HepG2 (cell line): ENCODE results near the gene NSMCE1. TPM values are rescaled to one million over a fixed set of nuclear protein-coding genes. Genes with fewer than 3 reads are reported as not detected.

ENCODE experiments used
- ATAC-seq: fragments of 200-7000 bp; cut with Tn5 transposase; 3 replicates; pipeline ENCODE4 v1.9.1; 2020; ENCODE audit warnings: mild to moderate bottlenecking, moderate library complexity
- BruUV-seq: library from RNA; stranded (reverse); fragments of 400-500 nt; replicated peaks from 2 replicates; lab custom pipeline; 2021; lab: Mats Ljungman, UMichigan
- CTCF ChIA-PET: fragments of 300-600 bp; formaldehyde crosslinking; extraction: SDS; loops from one replicate; lab custom pipeline; 2021; ENCODE audit warnings: low total read pairs, inconsistent platforms, low intra/inter-chr PET ratio; lab: Yijun Ruan, JAX
- POLR2A ChIA-PET: fragments of 350-600 bp; sonication (Branson Sonifier 250); formaldehyde crosslinking; loops from one replicate; lab custom pipeline; 2020; ENCODE audit warnings: antibody characterized with exemption, inconsistent platforms; lab: Yijun Ruan, JAX
- DNase-seq: peaks from one replicate; pipeline ENCODE4 v3.0.0-alpha.2; 2015; ENCODE audit warnings: low spot score
- FAIRE-seq: peaks from 3 replicates; lab custom pipeline; 2011; peaks lifted over from hg19 to GRCh38; lab: Jason Lieb, UNC
- H2AFZ ChIP-seq: one replicate; pipeline ENCODE4 v1.6.1; 2011; ENCODE audit warnings: low read length, inconsistent platforms
- H3K27ac ChIP-seq: fragments of 300-600 bp; 3 replicates; pipeline ENCODE4 v1.8.0; 2011; ENCODE audit warnings: mixed run types, mild to moderate bottlenecking, mixed read lengths, low read length, inconsistent platforms; ENCODE audit not compliant: insufficient read depth; ENCODE audit errors: extremely low read length
- H3K27me3 ChIP-seq, 2 experiments: fragments of 200-600 bp in 1 of 2; 2 replicates in 1 of 2; 3 replicates in 1 of 2; pipeline versions ENCODE4 v1.6.0 to v1.8.0; 2011; ENCODE audit warnings: low read length in 2 of 2, mild to moderate bottlenecking in 2 of 2, moderate library complexity in 2 of 2, inconsistent platforms in 1 of 2; ENCODE audit not compliant: insufficient read depth in 2 of 2, control insufficient read depth in 1 of 2
- H3K36me3 ChIP-seq, 2 experiments: fragments of 200-600 bp in 1 of 2; replicated peaks in 1 of 2; 2 replicates in 1 of 2; 3 replicates in 1 of 2; pipeline versions ENCODE4 v1.5.1 to v1.8.0; 2011; ENCODE audit warnings: low read length in 2 of 2, inconsistent platforms in 1 of 2; ENCODE audit not compliant: insufficient read depth in 2 of 2, control insufficient read depth in 1 of 2
- H3K4me1 ChIP-seq: 2 replicates; pipeline ENCODE4 v1.5.1; 2012; ENCODE audit warnings: low read length, inconsistent platforms; ENCODE audit not compliant: insufficient read depth
- H3K4me2 ChIP-seq: 2 replicates; pipeline ENCODE4 v1.6.0; 2011; ENCODE audit warnings: low read depth, low read length, inconsistent platforms
- H3K4me3 ChIP-seq, 3 experiments: fragments of 200-600 bp in 1 of 3; sonication (generic), shearing (Covaris generic) in 1 of 3; replicated peaks in 1 of 3; 2 replicates each; pipeline ENCODE4 v1.5.1; 2011 to 2016; ENCODE audit warnings: low read length in 3 of 3, inconsistent platforms in 2 of 3, low read depth in 2 of 3, mild to moderate bottlenecking in 2 of 3, control low read depth in 1 of 3, mixed read lengths in 1 of 3; ENCODE audit not compliant: insufficient read depth in 1 of 3
- H3K79me2 ChIP-seq: one replicate; pipeline ENCODE4 v1.6.1; 2011; ENCODE audit warnings: low read length, inconsistent platforms; ENCODE audit not compliant: insufficient read depth
- H3K9ac ChIP-seq: 2 replicates; pipeline ENCODE4 v1.6.0; 2011; ENCODE audit warnings: mild to moderate bottlenecking, low read depth, low read length, inconsistent platforms; ENCODE audit not compliant: insufficient read depth
- H3K9me3 ChIP-seq: 2 replicates; pipeline ENCODE4 v1.5.1; 2012; ENCODE audit warnings: mild to moderate bottlenecking, low read length
- H4K20me1 ChIP-seq: 2 replicates; pipeline ENCODE4 v1.6.0; 2011; ENCODE audit warnings: inconsistent platforms, mild to moderate bottlenecking, low read length, moderate library complexity; ENCODE audit not compliant: insufficient read depth
- ARHGAP35 ChIP-seq: sonication (generic); formaldehyde crosslinking; IDR thresholded peaks from 2 replicates; pipeline ENCODE4 v1.9.0; 2022; ENCODE audit warnings: mild to moderate bottlenecking, inconsistent platforms, moderate library complexity, missing genetic modification reagents, borderline replicate concordance
- HHEX ChIP-seq: IDR thresholded peaks from 2 replicates; pipeline ENCODE4 v1.6.1; 2016; ENCODE audit warnings: control low read depth
- HNRNPL ChIP-seq: fragments of 200-400 bp; formaldehyde crosslinking; IDR thresholded peaks from 2 replicates; pipeline ENCODE4 v1.6.1; 2017; ENCODE audit warnings: mild to moderate bottlenecking, low read depth, low read length
- JDP2 ChIP-seq: sonication (generic); formaldehyde crosslinking; IDR thresholded peaks from 2 replicates; pipeline ENCODE4 v1.8.1; 2022; ENCODE audit warnings: missing genetic modification reagents, borderline replicate concordance
- KAT2B ChIP-seq: fragments of 150-350 bp; IDR thresholded peaks from 2 replicates; pipeline ENCODE4 v1.6.1; 2014; ENCODE audit warnings: low read depth, low read length, borderline replicate concordance
- NAIF1 ChIP-seq: sonication (generic); formaldehyde crosslinking; IDR thresholded peaks from 2 replicates; pipeline ENCODE4 v1.5.0; 2020; ENCODE audit warnings: mild to moderate bottlenecking, missing genetic modification reagents, borderline replicate concordance
- SRSF1 ChIP-seq: fragments of 200-400 bp; formaldehyde crosslinking; optimal IDR thresholded peaks from 2 replicates; pipeline ENCODE3; 2017; ENCODE audit warnings: mild to moderate bottlenecking, low read depth, low read length, moderate library complexity
- TAF15 ChIP-seq: fragments of 200-400 bp; formaldehyde crosslinking; IDR thresholded peaks from one replicate; pipeline ENCODE4 v1.6.1; 2018; ENCODE audit warnings: mild to moderate bottlenecking, low read depth, low read length; ENCODE audit not compliant: poor library complexity, severe bottlenecking
- ZFAT ChIP-seq: sonication (generic); formaldehyde crosslinking; conservative IDR thresholded peaks from 2 replicates; pipeline ENCODE4 v1.8.1; 2023; ENCODE audit warnings: missing genetic modification reagents, inconsistent platforms
- ZNF205 ChIP-seq: IDR thresholded peaks from 2 replicates; pipeline ENCODE4 v1.6.1; 2018; ENCODE audit warnings: missing biosample characterization, missing genetic modification reagents
- ZNF256 ChIP-seq: sonication (generic); formaldehyde crosslinking; conservative IDR thresholded peaks from 2 replicates; pipeline ENCODE4 v1.4.0; 2020; ENCODE audit warnings: missing genetic modification reagents
- ZNF354B ChIP-seq: sonication (generic); formaldehyde crosslinking; IDR thresholded peaks from 2 replicates; pipeline ENCODE4 v1.8.0; 2022; ENCODE audit warnings: mild to moderate bottlenecking, missing genetic modification reagents
- ZNF451 ChIP-seq: sonication (generic); formaldehyde crosslinking; IDR thresholded peaks from 2 replicates; pipeline ENCODE4 v1.5.0; 2020; ENCODE audit warnings: mild to moderate bottlenecking, missing genetic modification reagents
- ZNF510 ChIP-seq: sonication (generic); formaldehyde crosslinking; IDR thresholded peaks from 2 replicates; pipeline ENCODE4 v1.4.0; 2020; ENCODE audit warnings: low read depth, mild to moderate bottlenecking, missing genetic modification reagents
- ZNF543 ChIP-seq: sonication (generic); formaldehyde crosslinking; IDR thresholded peaks from 2 replicates; pipeline ENCODE4 v1.4.0; 2020; ENCODE audit warnings: mild to moderate bottlenecking, missing genetic modification reagents
- ZNF546 ChIP-seq: sonication (generic); formaldehyde crosslinking; conservative IDR thresholded peaks from 2 replicates; pipeline ENCODE4 v1.8.1; 2023; ENCODE audit warnings: mild to moderate bottlenecking, missing genetic modification reagents
- ZNF570 ChIP-seq: sonication (generic); formaldehyde crosslinking; IDR thresholded peaks from 2 replicates; pipeline ENCODE4 v1.4.0; 2020; ENCODE audit warnings: mild to moderate bottlenecking, missing genetic modification reagents, borderline replicate concordance
- ZNF615 ChIP-seq: sonication (generic); formaldehyde crosslinking; IDR thresholded peaks from 2 replicates; pipeline ENCODE4 v1.5.0; 2020; ENCODE audit warnings: mild to moderate bottlenecking, missing genetic modification reagents, borderline replicate concordance
- ZSCAN31 ChIP-seq: sonication (generic); formaldehyde crosslinking; IDR thresholded peaks from 2 replicates; pipeline ENCODE4 v1.5.0; 2020; ENCODE audit warnings: low read depth, mild to moderate bottlenecking, missing genetic modification reagents
- WGBS: methylation state at CpG from one replicate; pipeline ENCODE4 v1.1.6; 2017; ENCODE audit warnings: low lambda C conversion rate; 5-methylcytosine and 5-hydroxymethylcytosine counted together
- in situ Hi-C: cut with HindIII; loops from 2 replicates; pipeline ENCODE4 v1.10.0; 2017; ENCODE audit warnings: low pct_unique_long_range_greater_than_20kb; ENCODE audit not compliant: extremely low pct_ligation_motif_present
- intact Hi-C: fragments of 100-400 bp; cut with micrococcal nuclease; formaldehyde crosslinking; loops from one replicate; pipeline ENCODE4 v1.10.0; 2022; ENCODE audit not compliant: unreplicated experiment
- polyA plus RNA-seq, 8 experiments: library from polyadenylated mRNA; depleted of rRNA in 3 of 8; stranded (reverse) in 7 of 8; unstranded in 1 of 8; fragments of >200 nt; fragmentation: Illumina TruSeq in 4 of 8; extraction: Trizol in 4 of 8; gene quantifications; 2 replicates each; pipeline versions ENCODE4 v1.2.1 to v1.2.3, GENCODE V29; 2011 to 2016; ENCODE audit warnings: low read depth in 4 of 8, missing spikeins in 1 of 8, mixed read lengths in 1 of 8; ENCODE audit not compliant: insufficient read depth in 1 of 8
- total RNA-seq, 5 experiments: library from RNA; depleted of rRNA; stranded (reverse); fragments of >200 nt; fragmentation: Illumina TruSeq; extraction: Trizol; gene quantifications; 2 replicates each; pipeline ENCODE4 v1.2.3, GENCODE V29; 2016; ENCODE audit warnings: low read depth in 1 of 5
- TF ChIP-seq, protein P1 (sequence below): sonication (generic); formaldehyde crosslinking; IDR thresholded peaks from 2 replicates; pipeline ENCODE4 v1.4.0; 2020; ENCODE audit warnings: missing genetic modification reagents

NSMCE1 gene
- total and polyA plus RNA-seq, 2 of the 13 experiments (the other 11 are each of a cell fraction or from before 2014, with no cell fraction given): 42.7 to 52.9 TPM

DNA sequence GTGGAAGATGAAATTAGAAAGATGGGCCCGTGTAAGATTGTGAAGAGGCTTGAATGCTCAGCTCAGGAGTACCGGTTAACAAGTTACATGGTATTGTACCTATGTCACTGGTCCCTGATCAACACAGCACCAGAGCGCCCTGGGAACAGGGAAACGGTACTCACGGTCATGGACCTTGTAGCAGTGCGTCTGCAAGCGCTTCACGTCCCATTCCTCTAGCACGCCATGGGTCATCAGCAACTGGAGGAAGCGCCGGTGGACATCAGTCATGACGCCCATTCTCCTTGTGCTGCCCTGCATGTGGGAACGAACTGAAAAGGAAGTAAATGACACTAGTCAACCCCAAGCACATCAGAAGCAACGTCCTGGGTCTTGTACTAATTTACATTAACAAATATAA, 11.3 kb downstream of the NSMCE1 start:
- H3K27me3 ChIP-seq: no peaks in the 10 kb centered on the region
- H3K36me3 ChIP-seq: peaks cover 6 to 16% of the 10 kb centered on the region in 2 experiments; a peak in 4 of 5 replicates
- no peak overlapping the region for H3K9ac ChIP-seq
- 95% methylated on average over 12 of the region's 14 CpGs for WGBS
- no peaks in the 10 kb centered on the region for H4K20me1 ChIP-seq
- no peak overlapping the region for H2AFZ ChIP-seq
- H3K27ac ChIP-seq: no peak overlapping the region
- BruUV-seq: no TSS peak
- H3K9me3 ChIP-seq: no peaks in the 10 kb centered on the region
- in situ Hi-C loops: no loop called here
- POLR2A ChIA-PET: interaction anchor here (2.6 kb wide), 1 partner anchor 12 kb away, joined by 13 read pairs; the partner anchor contains the start of gene NSMCE1
- TF ChIP-seq ZNF615 (CRISPR knock-in tag) (no peak), ZNF205 (CRISPR knock-in tag) (no peak), NAIF1 (CRISPR knock-in tag) (no peak), ZSCAN31 (CRISPR knock-in tag) (no peak), HHEX (CRISPR knock-in tag) (no peak), ZNF510 (CRISPR knock-in tag) (no peak)
- H3K4me1 ChIP-seq: peaks cover 40% of the 10 kb centered on the region
- no peak for FAIRE-seq
- no peak overlapping the region for H3K4me2 ChIP-seq
- H3K4me3 ChIP-seq: no peak overlapping the region
- H3K79me2 ChIP-seq: no peaks in the 10 kb centered on the region
- CTCF ChIA-PET: no interaction called here
- intact Hi-C loops: no loop called here
- DNase-seq: no peak
- ATAC-seq: no peak

DNA sequence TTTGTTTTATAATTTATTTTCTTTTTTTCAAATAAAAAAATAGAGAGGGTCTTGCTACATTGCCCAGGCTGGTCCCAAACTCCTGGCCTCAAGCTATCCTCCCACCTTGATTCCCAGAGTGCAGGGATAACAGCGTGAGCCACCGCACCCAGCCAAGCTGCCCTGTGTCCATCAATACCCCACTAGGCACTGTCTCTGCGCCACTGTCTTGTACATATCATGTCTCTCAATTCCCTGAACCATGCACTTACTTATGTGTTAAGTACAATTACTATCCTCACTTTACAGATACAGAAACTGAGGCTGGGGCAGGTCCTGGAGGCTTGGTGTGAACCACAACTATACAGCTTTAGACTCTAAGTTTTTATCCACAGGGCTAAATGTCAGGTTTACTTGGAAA, 11.7 kb downstream of the NSMCE1 start:
- DNase-seq (no peak), ATAC-seq (no peak)
- no peak overlapping the region for H2AFZ ChIP-seq
- TF ChIP-seq ZNF256 (CRISPR knock-in tag) (no peak), JDP2 (no peak), SRSF1 (no peak), ZNF543 (no peak), HNRNPL (no peak), ZNF354B (no peak), ZNF451 (CRISPR knock-in tag) (no peak), KAT2B (no peak), ZNF570 (CRISPR knock-in tag) (no peak), ZNF546 (CRISPR knock-in tag) (no peak), ARHGAP35 (CRISPR knock-in tag) (no peak), ZFAT (CRISPR knock-in tag) (no peak), TAF15 (no peak)
- TF ChIP-seq, protein P1, sequence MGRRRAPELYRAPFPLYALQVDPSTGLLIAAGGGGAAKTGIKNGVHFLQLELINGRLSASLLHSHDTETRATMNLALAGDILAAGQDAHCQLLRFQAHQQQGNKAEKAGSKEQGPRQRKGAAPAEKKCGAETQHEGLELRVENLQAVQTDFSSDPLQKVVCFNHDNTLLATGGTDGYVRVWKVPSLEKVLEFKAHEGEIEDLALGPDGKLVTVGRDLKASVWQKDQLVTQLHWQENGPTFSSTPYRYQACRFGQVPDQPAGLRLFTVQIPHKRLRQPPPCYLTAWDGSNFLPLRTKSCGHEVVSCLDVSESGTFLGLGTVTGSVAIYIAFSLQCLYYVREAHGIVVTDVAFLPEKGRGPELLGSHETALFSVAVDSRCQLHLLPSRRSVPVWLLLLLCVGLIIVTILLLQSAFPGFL (CRISPR knock-in tag): no peak

More for the DNA sequence above, 11.7 kb downstream of the NSMCE1 start:
- H3K27me3 ChIP-seq: no peaks in the 10 kb centered on the region
- peaks cover 6 to 16% of the 10 kb centered on the region in 2 experiments; a peak in 4 of 5 replicates for H3K36me3 ChIP-seq
- H4K20me1 ChIP-seq: no peaks in the 10 kb centered on the region
- no peak overlapping the region for H3K4me2 ChIP-seq
- no peak overlapping the region for H3K9ac ChIP-seq
- peaks cover 36% of the 10 kb centered on the region for H3K4me1 ChIP-seq
- in situ Hi-C loops (no loop called here), intact Hi-C loops (no loop called here)
- H3K4me3 ChIP-seq: no peak overlapping the region
- ChIA-PET CTCF (no interaction called here), POLR2A (interaction anchor here (2.6 kb wide), 1 partner anchor 12 kb away, joined by 13 read pairs; the partner anchor contains the start of gene NSMCE1)
- FAIRE-seq: no peak
- 98% methylated on average over 3 of the region's 3 CpGs for WGBS
- H3K79me2 ChIP-seq: no peaks in the 10 kb centered on the region
- no peak overlapping the region for H3K27ac ChIP-seq
- no peaks in the 10 kb centered on the region for H3K9me3 ChIP-seq
- BruUV-seq: no TSS peak
